ENCODE results near the gene CFAP298.
"Not testable (repeated sequence)": the region's sequence is repeated elsewhere in the genome, so short reads cannot be mapped to it uniquely, and the experiment has no call there.

CFAP298 gene

DNA sequence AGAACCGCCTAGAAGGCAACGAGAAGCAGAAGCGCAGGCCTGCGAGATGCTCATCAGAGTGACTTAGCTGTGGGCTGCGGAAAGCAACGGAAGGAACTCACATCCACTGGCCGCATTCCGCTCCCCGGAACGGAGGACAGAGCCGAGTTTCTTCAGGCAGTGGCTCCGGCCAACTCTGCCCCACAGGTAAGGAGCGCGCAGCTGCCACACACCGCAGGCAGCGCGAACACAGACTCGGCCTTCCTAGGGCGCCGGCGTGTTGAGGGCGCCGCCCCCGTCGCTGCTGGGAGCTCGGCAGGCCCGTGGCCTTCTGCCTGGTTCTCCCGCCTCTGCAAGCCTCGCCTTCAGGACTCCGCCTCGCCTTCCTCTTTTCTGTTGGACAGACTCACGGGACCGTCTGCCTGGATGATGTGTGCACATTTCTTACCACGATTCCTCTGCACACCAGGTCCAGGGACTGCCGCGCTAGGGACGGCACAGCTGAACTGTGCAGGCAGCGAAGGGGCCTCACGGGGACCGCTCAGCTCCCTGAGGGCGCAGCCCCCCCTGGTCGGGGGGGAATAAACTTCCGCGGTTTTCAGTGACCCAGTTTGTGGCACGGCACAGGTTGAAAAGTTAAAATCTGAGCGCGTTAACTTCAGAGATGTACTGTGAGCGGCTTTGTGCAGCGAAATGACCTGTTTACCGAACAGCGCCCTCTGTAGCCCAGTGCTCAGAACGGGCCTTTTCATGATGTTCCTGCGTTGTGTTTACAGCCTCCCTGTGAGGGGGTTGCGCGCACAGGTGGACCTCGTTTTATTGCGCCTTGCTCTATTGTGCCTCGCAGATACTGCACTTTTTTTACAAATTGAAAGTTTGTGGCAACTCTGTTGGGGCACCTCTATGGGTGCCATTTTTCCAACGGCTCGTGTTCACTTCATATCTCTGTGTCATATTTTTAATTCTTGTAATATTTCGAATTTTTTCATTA, 42.6 kb downstream of the CFAP298 start:
- H3K4me3 ChIP-seq (ENCODE audit: low read depth, low read length) = peak overlapping the region; percentile 58

DNA sequence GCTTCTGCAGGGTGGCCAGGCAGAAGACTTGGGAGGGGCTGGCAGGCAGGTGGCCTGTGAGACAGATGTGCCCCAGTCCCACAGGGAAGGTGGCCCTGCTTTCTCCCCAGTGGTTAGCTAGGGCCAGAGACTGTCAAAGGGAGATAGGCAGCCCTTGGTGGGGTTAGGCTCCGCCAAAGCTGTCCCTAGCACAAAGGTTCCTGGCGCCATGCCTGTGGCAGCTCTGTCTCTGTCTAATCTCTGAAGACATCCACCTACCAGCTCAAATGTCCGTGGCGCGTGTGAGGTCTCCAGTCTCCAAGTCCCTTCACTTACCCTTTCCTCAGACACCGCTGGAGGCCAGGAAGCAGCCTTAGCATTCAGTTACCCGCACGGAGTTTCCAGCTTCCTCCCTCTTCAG, 44.6 kb downstream of the CFAP298 start:
- H3K4me3 ChIP-seq (ENCODE audit: low read depth, low read length) = no peak overlapping the region

DNA sequence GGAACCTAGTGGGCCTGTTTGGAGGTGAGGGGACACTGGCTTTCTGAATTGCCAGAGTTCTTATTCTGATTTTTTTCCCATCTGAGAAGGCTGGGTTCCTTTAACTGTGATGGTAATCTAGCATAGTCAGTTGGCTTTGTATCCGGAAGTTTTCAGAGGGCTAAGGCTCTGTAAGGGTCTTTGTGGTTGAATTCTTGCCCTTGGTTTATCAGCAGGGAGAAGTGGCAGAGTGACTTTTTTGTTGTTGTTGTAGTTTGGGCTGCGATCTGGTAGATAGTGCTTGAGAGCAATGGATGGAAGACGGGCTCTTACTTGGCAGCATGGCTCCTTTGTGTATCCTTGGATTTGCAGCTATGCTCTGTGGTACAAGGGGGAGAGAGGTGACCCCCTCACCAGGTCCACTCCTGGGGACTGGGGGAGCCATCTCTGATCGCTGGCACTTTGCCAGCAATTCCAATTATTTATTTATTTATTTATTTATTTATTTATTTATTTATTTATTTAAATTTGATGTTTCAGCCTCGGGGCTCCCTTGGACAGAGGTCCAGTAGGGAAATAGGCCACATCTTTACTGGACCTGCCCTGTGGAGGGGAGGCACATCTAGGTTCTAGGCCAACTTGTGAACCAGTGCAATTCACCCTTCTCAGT, 45.3 kb downstream of the CFAP298 start:
- no peak overlapping the region for H3K4me3 ChIP-seq (ENCODE audit: low read depth, low read length)

DNA sequence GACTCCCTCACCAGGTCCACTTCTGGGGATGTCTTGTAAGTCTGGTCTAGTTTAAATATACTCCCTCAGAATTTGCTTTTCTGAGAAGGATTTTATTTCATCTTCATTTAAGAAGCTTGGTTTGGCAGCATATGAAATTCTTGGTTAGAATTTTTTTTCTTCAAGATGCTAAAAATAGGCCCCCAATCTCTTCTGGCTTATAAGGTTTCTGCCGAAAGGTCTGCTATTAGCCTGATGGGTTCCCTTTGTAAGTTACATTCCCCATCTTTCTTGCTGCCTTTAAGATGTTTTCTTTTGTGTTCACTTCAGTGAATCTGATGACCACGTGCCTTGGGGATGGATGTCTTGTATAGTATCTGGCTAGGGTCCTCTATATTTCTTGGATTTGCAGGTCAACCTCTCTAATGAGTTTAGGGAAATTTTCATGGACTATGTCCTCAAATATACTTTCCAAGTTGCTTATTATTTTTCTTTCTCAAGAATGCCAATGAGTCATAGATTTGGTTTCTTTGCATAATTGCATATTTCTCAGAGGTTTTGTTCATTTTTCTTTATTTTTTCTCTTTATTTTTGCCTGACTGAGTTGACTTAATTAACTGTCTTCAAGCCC, 46.2 kb downstream of the CFAP298 start:
- H3K4me3 ChIP-seq (ENCODE audit: low read depth, low read length) = no peak overlapping the region

DNA sequence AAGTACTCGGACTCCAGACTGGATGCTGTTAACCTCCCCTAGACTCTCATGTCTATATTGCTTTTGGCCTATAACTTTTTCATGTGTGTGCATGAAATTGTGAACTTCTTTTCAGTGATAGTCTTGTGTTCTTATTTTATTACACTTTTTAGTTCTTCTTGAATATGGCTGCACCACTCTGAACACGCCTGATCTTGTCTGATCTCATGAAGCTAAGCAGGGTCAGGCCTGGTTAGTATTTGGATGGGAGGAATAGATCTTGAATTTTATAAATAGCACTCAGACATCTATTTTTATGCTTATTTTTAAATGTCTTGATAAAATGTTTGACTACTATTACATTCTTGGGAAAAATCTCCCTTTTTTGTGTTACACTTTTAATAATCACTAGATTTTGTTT, 49.3 kb downstream of the CFAP298 start:
- no peak overlapping the region for H3K4me3 ChIP-seq (ENCODE audit: low read depth, low read length)

DNA sequence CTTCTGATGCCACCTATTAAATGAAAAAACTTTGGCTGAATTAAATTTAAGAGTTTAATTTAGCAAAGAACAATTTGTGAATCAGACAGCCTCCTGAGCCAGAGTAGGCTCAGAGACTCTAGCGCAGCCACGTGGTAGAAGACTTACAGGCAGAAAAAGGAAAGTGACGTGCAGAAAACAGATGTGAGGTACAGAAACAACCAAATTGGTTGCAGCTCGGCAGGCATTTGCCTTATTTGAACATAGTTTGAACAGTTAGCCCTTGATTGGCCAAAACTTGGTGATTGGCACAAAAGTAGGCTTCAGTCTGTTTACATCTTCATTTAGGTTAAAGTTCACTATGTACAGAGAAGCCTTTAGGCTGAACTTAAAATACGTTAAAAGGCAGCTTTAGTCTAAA, 49.8 kb downstream of the CFAP298 start:
- H3K4me3 ChIP-seq (ENCODE audit: low read depth, low read length) = no peak overlapping the region

DNA sequence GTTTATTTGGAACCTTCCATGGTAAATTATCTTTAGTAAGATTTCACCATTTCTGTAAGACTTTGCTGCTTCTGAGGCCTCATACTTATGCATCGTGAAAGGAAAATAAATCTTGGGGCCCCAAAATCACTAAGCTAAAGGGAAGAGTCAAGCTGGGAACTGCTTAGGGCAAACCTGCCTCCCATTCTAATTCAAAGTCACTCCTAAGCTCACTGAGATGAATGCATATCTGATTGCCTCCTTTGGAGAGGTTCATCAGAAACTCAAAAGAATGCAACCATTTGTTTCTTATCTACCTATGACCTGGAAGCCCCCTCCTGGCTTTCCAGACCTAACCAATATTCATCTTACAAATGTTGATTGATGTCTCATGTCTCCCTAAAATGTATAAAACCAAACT, 50.7 kb downstream of the CFAP298 start:
- H3K4me3 ChIP-seq (ENCODE audit: low read depth, low read length) = not testable (repeated sequence)

DNA sequence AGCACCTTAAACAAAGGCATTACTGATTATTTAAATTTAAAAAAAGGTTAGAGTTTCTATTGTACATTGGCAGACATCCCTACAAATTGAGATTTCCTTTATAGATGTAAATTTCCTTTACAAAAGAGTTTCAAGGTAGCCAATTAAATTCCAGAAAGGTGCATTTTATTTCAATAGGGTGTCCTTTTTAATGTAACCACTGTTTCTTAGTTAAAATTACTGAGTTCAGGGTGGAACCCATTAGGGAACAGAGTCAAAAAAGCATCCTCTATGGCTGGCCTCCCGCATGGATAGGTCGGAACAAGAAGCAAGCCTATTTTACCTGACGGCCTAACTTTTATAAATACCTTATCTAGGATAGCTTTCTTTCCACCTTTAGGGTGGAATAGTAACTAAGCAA, 51.3 kb downstream of the CFAP298 start:
- H3K4me3 ChIP-seq (ENCODE audit: low read depth, low read length) = no peak overlapping the region

DNA sequence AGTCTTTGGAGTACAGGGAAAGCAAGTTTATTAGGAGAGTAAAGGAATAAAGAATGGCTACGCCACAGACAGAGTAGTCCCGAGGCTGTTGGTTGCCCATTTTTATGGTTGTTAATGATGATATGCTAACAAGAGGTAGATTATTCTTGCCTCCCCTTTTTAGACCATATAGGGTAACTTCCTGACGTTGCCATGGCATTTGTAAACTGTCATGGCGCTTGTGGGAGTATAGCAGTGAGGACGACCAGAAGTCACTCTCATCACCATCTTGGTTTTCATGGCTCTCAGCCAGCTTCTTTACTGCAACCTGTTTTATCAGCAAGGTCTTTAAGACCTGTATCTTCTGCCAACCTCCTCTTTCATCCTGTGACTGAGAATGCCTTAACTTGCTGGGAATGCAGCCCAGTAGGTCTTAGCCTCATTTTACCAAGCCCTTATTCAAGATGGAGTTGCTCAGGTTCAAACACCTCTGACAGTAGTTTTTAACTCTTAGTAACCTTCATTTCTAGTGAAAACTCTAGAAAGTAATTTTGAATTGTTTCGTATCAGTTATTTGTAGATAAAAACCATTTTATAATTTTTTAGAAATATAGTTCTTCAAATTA, 53.1 kb downstream of the CFAP298 start:
- H3K4me3 ChIP-seq (ENCODE audit: low read depth, low read length) = no peak overlapping the region

DNA sequence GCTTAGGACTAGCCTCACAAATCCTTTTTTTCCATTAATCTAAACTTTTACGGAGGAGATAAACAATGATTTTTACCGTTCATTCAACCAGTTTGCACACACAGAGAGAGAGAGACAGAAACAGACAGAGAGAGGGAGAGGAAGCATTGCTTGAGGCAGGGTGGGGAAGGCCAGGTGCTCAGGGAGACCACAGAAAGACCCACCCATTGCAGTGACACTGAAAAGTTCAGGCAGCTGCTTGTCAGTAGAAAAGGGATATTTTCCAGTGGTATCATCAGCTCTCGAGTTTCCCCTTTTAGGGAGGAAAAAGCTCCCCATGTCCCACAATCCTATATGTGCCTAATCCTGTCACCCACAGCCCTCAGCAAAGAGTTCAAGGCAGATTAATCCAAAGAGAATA, 54.1 kb downstream of the CFAP298 start:
- no peak overlapping the region for H3K4me3 ChIP-seq (ENCODE audit: low read depth, low read length)

DNA sequence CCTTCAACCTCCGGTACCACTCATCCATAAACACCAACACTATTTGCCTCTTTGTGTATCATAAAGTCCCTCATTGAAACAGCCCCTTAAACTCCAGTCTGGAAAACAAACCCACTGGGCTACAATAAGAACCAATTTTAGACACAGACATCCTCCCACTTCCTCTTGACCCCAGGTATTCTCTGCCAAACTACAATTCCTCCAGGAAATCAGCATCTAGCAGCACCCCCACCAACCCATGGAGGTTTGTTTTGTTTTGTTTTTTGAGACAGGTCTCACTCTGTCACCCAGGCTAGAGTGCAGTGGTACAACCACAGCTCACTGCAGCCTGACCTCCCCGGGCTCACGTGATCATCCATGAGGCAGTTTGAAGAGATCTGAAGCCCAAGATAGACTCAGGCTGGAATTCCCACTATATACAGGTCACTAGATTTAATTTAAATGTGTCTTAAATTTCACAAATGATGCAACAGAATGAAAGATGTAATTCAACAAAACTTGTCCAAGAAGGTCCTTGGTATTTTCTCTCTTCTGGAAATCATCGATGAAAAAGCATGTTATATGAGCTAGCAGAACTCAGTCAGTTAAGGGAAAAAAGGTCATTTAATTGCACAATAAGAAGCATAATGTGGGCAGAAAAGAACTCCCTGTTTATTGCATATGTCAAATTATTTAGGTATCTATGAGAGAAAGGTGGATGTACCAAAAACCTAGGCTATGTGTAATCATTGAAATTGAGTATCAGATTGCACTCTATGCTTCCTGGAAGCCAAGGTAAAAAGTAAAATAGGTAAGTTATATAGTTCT, 57.1 kb downstream of the CFAP298 start:
- H3K4me3 ChIP-seq (ENCODE audit: low read depth, low read length) = no peak overlapping the region

DNA sequence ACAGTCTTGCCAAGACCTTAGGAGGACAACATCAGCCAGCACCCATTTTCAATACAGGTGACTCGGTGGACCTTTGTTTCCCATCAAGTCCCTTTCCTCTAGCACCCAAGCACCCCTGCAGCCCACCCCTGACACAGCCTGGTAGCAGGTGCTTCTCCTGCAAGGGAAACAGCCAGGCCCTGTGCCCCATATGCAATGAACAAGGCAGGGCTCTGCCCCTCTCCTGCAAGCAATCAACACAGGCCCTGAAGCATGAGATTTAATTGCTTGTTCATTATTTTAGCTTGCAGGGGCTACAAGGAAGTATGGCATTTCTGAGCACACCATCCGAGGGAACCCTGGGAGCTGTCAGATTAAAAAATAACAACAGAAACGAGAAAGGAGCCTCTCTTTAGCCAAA, 62.3 kb downstream of the CFAP298 start:
- no peak overlapping the region for H3K4me3 ChIP-seq (ENCODE audit: low read depth, low read length)

DNA sequence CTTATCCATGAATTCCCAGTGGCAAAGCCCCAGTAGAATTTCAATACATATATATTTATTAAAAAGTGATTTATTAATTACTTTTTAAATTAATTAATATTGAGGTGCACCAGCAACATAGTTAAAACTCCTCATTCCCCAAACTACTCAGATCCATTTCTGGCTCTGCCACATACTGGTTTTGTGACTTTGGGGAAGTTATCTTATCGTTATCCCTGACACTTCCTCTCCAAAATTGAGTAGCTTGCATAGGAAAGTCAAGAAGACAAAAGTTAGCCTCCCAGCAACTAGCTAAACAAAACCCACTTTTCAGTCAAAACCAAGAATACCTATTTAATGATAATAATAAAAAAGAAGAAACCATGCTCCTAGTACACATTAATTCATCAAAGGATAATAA, 62.7 kb downstream of the CFAP298 start:
- no peak overlapping the region for H3K4me3 ChIP-seq (ENCODE audit: low read depth, low read length)

Measured in iPS-11a (cell line).